Suprapubic skin (tissue), 4 donors: ENCODE results near the gene ATL1. TPM values are rescaled to one million over a fixed set of nuclear protein-coding genes. Genes with fewer than 3 reads are reported as not detected.

Experiments
- DNase-seq, 2 donors: peaks; one replicate each; pipeline ENCODE4 v3.0.0-alpha.2; 2019; ENCODE audit warnings: low spot score in 2 of 2
- H3K27ac ChIP-seq: fragments of 200-600 bp; sonication (generic); one replicate; pipeline ENCODE4 v1.5.1; 2019
- H3K27me3 ChIP-seq: fragments of 200-600 bp; sonication (generic); one replicate; pipeline ENCODE4 v1.5.1; 2019
- H3K36me3 ChIP-seq: fragments of 200-600 bp; sonication (generic); one replicate; pipeline ENCODE4 v1.5.1; 2019
- H3K4me1 ChIP-seq: fragments of 200-600 bp; sonication (generic); one replicate; pipeline ENCODE4 v1.5.1; 2019
- H3K4me3 ChIP-seq: fragments of 200-600 bp; sonication (generic); one replicate; pipeline ENCODE4 v1.5.1; 2019; ENCODE audit warnings: mild to moderate bottlenecking
- H3K9me3 ChIP-seq: fragments of 200-600 bp; sonication (generic); one replicate; pipeline ENCODE4 v1.5.1; 2019
- EP300 ChIP-seq: sonication (generic); formaldehyde crosslinking; IDR thresholded peaks from one replicate; pipeline ENCODE4 v1.6.1; 2017; ENCODE audit warnings: antibody characterized with exemption
- POLR2A ChIP-seq, 2 donors: fragments of 450-650 bp; IDR thresholded peaks; one replicate each; pipeline ENCODE4 v1.6.1; 2017; ENCODE audit warnings: antibody characterized with exemption in 2 of 2, mild to moderate bottlenecking in 2 of 2, moderate library complexity in 2 of 2
- POLR2AphosphoS5 ChIP-seq, 3 donors: sonication (generic); formaldehyde crosslinking; IDR thresholded peaks; one replicate each; pipeline ENCODE4 v1.6.1; 2017; ENCODE audit warnings: antibody characterized with exemption in 3 of 3
- WGBS: methylation state at CpG from one replicate; pipeline ENCODE4 v1.1.5; 2018; 5-methylcytosine and 5-hydroxymethylcytosine counted together
- total RNA-seq, 4 donors: library from RNA; depleted of rRNA; stranded (reverse); fragments of >200 nt; gene quantifications; one replicate each; pipeline ENCODE4 v1.1.0, GENCODE V29; 2016
- TF ChIP-seq, protein P1 (sequence below), 2 donors: fragments of 200-600 bp in 1 of 2; fragments of 450-650 bp in 1 of 2; sonication (generic) in 1 of 2; IDR thresholded peaks; one replicate each; pipeline ENCODE4 v1.5.1; 2016 to 2019; ENCODE audit warnings: antibody characterized with exemption in 2 of 2, mild to moderate bottlenecking in 1 of 2, moderate library complexity in 1 of 2

Gene ATL1
- total RNA-seq, 4 donors from 2014 or later, result 8.2 to 22.8 (median 14.5) TPM

DNA sequence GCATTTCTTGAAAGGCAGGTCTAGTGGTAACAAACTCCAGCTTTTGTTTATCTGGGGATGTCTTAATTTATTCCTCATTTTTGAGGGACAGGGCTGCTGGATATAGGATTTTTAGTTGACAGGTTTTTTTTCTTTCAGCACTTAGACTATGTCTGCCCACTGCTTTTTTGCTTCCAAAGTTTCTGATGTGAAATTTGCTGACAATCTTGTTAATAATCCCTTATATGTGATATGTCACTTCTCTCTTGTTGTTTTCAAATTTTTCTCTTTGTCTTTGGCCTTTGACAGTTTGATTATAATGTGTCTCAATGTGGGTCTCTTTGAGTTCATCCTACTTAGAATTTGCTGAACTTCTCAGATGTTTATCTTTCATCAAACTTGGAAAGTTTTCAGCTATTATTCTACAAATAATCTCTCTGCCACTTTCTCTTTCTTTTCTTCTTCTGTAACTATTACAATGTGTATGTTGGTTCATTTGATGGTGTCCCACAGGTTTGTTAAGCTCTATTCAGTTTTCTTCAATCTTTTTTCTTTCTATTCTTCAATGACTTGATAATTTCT lies 9.8 kb downstream of the ATL1 start:
- TF ChIP-seq EP300 (no peak), POLR2AphosphoS5 (IDR thresholded peaks at IDR 0.05) (no peak), POLR2A (IDR thresholded peaks at IDR 0.05) (no peak)
- TF ChIP-seq, protein P1, sequence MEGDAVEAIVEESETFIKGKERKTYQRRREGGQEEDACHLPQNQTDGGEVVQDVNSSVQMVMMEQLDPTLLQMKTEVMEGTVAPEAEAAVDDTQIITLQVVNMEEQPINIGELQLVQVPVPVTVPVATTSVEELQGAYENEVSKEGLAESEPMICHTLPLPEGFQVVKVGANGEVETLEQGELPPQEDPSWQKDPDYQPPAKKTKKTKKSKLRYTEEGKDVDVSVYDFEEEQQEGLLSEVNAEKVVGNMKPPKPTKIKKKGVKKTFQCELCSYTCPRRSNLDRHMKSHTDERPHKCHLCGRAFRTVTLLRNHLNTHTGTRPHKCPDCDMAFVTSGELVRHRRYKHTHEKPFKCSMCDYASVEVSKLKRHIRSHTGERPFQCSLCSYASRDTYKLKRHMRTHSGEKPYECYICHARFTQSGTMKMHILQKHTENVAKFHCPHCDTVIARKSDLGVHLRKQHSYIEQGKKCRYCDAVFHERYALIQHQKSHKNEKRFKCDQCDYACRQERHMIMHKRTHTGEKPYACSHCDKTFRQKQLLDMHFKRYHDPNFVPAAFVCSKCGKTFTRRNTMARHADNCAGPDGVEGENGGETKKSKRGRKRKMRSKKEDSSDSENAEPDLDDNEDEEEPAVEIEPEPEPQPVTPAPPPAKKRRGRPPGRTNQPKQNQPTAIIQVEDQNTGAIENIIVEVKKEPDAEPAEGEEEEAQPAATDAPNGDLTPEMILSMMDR (IDR thresholded peaks at IDR 0.05), result no peak
- Histone ChIP-seq H3K27me3 (no peaks in the 10 kb centered on the region), H3K4me3 (no peak overlapping the region), H3K9me3 (peaks cover 21% of the 10 kb centered on the region), H3K27ac (no peak overlapping the region), H3K36me3 (peaks cover 2% of the 10 kb centered on the region), H3K4me1 (no peaks in the 10 kb centered on the region)
- no peak for DNase-seq

DNA sequence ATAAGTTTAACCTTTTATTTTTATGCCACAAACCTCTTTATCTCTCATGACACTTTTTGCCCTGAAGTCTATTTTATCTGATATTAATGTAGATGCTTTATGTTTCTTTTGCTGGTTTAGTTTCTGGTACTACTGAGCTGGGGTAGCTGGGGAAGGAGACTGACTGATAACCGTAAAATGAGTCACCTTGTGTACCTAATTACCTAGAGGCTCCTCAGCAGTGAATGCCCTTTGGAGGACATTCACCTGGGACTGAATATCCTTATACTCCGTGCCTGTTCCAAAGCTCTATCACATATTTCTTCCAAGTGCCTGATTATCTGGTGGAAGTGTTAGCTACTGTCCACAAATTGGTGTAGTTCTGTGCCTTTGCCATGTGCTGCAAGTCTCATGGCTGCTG lies 13.9 kb downstream of the ATL1 start:
- no peak for DNase-seq
- no peak for TF ChIP-seq EP300
- TF ChIP-seq POLR2AphosphoS5 (IDR thresholded peaks at IDR 0.05), result no peak
- TF ChIP-seq, protein P1 (IDR thresholded peaks at IDR 0.05), result no peak
- TF ChIP-seq POLR2A (IDR thresholded peaks at IDR 0.05), result no peak
- Histone ChIP-seq H3K4me1 (no peaks in the 10 kb centered on the region), H3K4me3 (no peak overlapping the region), H3K36me3 (peaks cover 2% of the 10 kb centered on the region), H3K27me3 (no peaks in the 10 kb centered on the region), H3K9me3 (peaks cover 17% of the 10 kb centered on the region), H3K27ac (no peak overlapping the region)
- 96% methylated on average over 2 of the region's 2 CpGs for WGBS

DNA sequence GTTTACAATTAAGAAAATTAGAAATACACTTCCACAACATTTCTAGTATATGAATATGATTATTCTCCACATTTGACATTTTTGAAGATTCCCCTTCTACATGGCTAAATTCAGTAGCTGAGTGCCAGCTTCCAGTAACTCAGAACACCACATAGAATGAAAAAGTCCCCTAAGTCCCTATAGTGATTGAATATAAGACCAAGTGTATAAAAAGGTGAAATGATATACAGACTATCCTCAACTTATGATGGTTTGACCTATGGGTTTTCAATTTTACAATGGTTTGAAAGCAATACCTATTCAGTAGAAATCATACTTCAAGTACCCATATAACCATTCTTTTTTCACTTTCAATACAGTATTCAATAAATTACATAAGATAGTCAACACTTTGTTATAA lies 15.8 kb downstream of the ATL1 start:
- DNase-seq, result no peak
- Histone ChIP-seq H3K27me3 (no peaks in the 10 kb centered on the region), H3K4me1 (no peaks in the 10 kb centered on the region), H3K36me3 (peaks cover 2% of the 10 kb centered on the region), H3K9me3 (peaks cover 2% of the 10 kb centered on the region), H3K27ac (no peak overlapping the region), H3K4me3 (no peak overlapping the region)
- TF ChIP-seq, protein P1 (IDR thresholded peaks at IDR 0.05), result no peak
- TF ChIP-seq POLR2AphosphoS5 (IDR thresholded peaks at IDR 0.05) (no peak), POLR2A (IDR thresholded peaks at IDR 0.05) (no peak), EP300 (no peak)

DNA sequence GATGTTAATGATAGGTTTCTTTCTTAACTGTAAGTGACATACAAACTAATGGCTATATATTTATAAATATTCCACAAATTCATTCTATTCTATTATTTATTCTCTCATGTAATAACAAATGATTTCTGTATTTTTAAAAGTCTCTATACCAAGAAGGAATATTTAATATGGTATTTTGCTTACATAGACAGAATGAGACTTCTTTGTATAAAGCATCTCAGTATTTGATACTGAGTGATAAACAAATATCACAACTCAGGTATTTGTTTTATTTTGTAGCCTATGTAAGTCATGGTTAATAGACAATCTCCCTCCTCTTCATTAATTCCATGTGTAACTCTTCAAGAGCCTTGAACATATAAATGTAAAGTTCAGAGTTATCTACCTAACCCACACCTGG lies 18.0 kb downstream of the ATL1 start:
- TF ChIP-seq POLR2A (IDR thresholded peaks at IDR 0.05), result no peak
- TF ChIP-seq, protein P1 (IDR thresholded peaks at IDR 0.05), result no peak
- no peak for TF ChIP-seq EP300
- TF ChIP-seq POLR2AphosphoS5 (IDR thresholded peaks at IDR 0.05), result no peak
- H3K27ac ChIP-seq, result no peak overlapping the region
- H3K27me3 ChIP-seq, result no peaks in the 10 kb centered on the region
- no peak overlapping the region for H3K4me3 ChIP-seq
- no peaks in the 10 kb centered on the region for H3K4me1 ChIP-seq
- H3K9me3 ChIP-seq, result no peaks in the 10 kb centered on the region
- no peak for DNase-seq
- H3K36me3 ChIP-seq, result no peaks in the 10 kb centered on the region

DNA sequence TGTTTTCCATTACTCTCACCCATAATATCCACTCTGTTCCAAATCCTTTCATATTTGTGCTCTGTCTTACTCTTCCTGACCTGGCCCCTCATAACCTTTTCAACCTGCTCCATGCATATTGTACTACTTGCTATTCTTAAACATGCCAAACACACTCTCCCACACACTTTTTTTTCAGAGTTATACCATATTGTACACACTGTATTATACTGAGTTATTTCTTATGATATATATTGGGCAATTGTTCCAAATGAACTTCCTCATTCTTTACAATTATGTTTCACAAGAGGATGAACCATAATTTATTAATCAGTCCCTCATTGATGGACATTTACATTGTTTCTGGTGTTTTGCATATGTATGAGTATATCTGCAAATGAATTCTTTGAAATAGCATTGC lies 18.5 kb downstream of the ATL1 start:
- Histone ChIP-seq H3K27me3 (no peaks in the 10 kb centered on the region), H3K36me3 (no peaks in the 10 kb centered on the region), H3K9me3 (no peaks in the 10 kb centered on the region), H3K4me3 (no peak overlapping the region), H3K27ac (no peak overlapping the region), H3K4me1 (no peaks in the 10 kb centered on the region)
- no peak for DNase-seq
- TF ChIP-seq POLR2A (IDR thresholded peaks at IDR 0.05) (no peak), POLR2AphosphoS5 (IDR thresholded peaks at IDR 0.05) (no peak), EP300 (no peak)
- TF ChIP-seq, protein P1 (IDR thresholded peaks at IDR 0.05), result no peak
